ENCODE measurements around the gene HTRA3. TPM values are rescaled to one million over a fixed set of nuclear protein-coding genes. Genes with fewer than 3 reads are reported as not detected.

HTRA3 gene
- total and polyA plus RNA-seq, 2 of the 8 experiments (the other 6 are each of a cell fraction or from before 2014, with no cell fraction given), result 3.2 to 5.8 TPM

GRCh38 chr4:8323947-8324555 is 54.5 kb downstream of the HTRA3 start:
- Histone ChIP-seq H3K4me3 (ENCODE audit: extremely low read depth in 1 of 4, insufficient read depth in 2 of 4, low read depth in 3 of 4, low read length in 4 of 4) (no peak overlapping the region), H2BK5ac (ENCODE audit: low read depth, low read length) (no peak overlapping the region), H3K9me3 (ENCODE audit: insufficient read depth in 2 of 2, low read depth in 1 of 2, low read length in 1 of 2) (no peaks in the 10 kb centered on the region; a peak in 2 of 4 replicates), H4K8ac (ENCODE audit: extremely low read depth, insufficient read depth, low read length) (no peak overlapping the region), H2AK5ac (ENCODE audit: low read depth, low read length) (no peak overlapping the region), H3K4ac (replicated peaks; ENCODE audit: insufficient read length, low read depth, low read length) (no peak overlapping the region), H2BK12ac (ENCODE audit: low read depth, low read length) (no peak overlapping the region), H3K14ac (ENCODE audit: insufficient read length) (no peak overlapping the region), H3K4me2 (ENCODE audit: insufficient read depth in 1 of 2, low read depth in 2 of 2, low read length in 2 of 2) (no peak overlapping the region), H4K5ac (ENCODE audit: insufficient read length, low read depth, low read length) (no peak overlapping the region), H3K4me1 (replicated peaks in 1 of 4; ENCODE audit: control insufficient read depth in 3 of 4, insufficient read depth in 4 of 4, low read length in 3 of 4) (no peaks in the 10 kb centered on the region), H2AFZ (ENCODE audit: low read length) (no peak overlapping the region), H3K56ac (replicated peaks; ENCODE audit: insufficient read length, low read depth, low read length) (no peak overlapping the region), H3K27ac (ENCODE audit: low read depth, low read length) (no peak overlapping the region), H3K9ac (replicated peaks in 1 of 4; ENCODE audit: extremely low read depth in 1 of 4, low read depth in 3 of 4, low read length in 3 of 4) (no peak overlapping the region), H3K79me2 (ENCODE audit: control insufficient read depth in 1 of 2, insufficient read depth in 2 of 2, low read length in 2 of 2) (no peaks in the 10 kb centered on the region), H3K23ac (ENCODE audit: insufficient read length) (no peak overlapping the region), H2BK15ac (ENCODE audit: low read length) (no peak overlapping the region), H3K23me2 (ENCODE audit: low read depth, low read length) (peaks cover 6% of the 10 kb centered on the region; the same call in 1 of the 2 replicates), H2BK120ac (replicated peaks; ENCODE audit: low read depth, low read length) (no peak overlapping the region), H3K18ac (ENCODE audit: extremely low read depth, low read length) (no peak overlapping the region), H4K91ac (replicated peaks; ENCODE audit: insufficient read length, low read length) (no peak overlapping the region), H3K36me3 (ENCODE audit: control insufficient read depth in 2 of 4, insufficient read depth in 4 of 4, low read length in 3 of 4) (no peaks in the 10 kb centered on the region), H3K79me1 (ENCODE audit: low read depth, low read length) (no peaks in the 10 kb centered on the region), H4K20me1 (replicated peaks in 1 of 2; ENCODE audit: control insufficient read depth in 1 of 2, insufficient read depth in 2 of 2, low read length in 2 of 2) (peaks cover 0 to 4% of the 10 kb centered on the region in 2 experiments), H3K27me3 (replicated peaks in 1 of 4; ENCODE audit: control insufficient read depth in 3 of 4, extremely low read depth in 1 of 4, insufficient read depth in 3 of 4, low read length in 3 of 4) (no peaks in the 10 kb centered on the region), H2BK20ac (ENCODE audit: low read length) (no peak overlapping the region)
- TF ChIP-seq PHF8 (conservative IDR thresholded peaks at IDR 0.05; ENCODE audit: low read depth, low read length) (no peak), CBX5 (IDR thresholded peaks at IDR 0.05; ENCODE audit: low read depth, low read length) (no peak), SP1 (IDR thresholded peaks at IDR 0.05; ENCODE audit: low read depth, low read length) (no peak), BACH1 (IDR thresholded peaks at IDR 0.05; ENCODE audit: low read length) (no peak), ZNF274 (IDR thresholded peaks at IDR 0.05; ENCODE audit: borderline replicate concordance, extremely low read depth, low read length) (no peak), RFX5 (IDR thresholded peaks at IDR 0.05; ENCODE audit: borderline replicate concordance, low read depth, low read length) (no peak)
- FAIRE-seq (no peak), DNase-seq (ENCODE audit: low read depth in 1 of 2, low spot score in 2 of 2) (peak in 1 of 2 experiments; percentile 30)
- WGBS, 2 experiments (ENCODE audit: extremely low coverage in 1 of 2, insufficient coverage in 1 of 2, insufficient read length in 1 of 2, insufficient replicate concordance in 2 of 2, low coverage in 1 of 2, low lambda C conversion rate in 2 of 2, missing lambda C conversion rate in 1 of 2), result 86% methylated on average over 5 of the region's 5 CpGs; no CpG with 5 or more reads in 1 of the 2 experiments
- ChIA-PET POLR2A (ENCODE audit: partially characterized antibody) (no interaction called here), CTCF (ENCODE audit: partially characterized antibody) (interaction anchor here (1.0 to 2.4 kb wide), 4 partner anchors 8 to 28 kb away, joined by 3 to 7 read pairs (median 6); no protein-coding TSS in a partner anchor)

All from H1 (cell line).